Fibroblast of lung (primary cell): Measurements from ENCODE around the gene TBXT. TPM values are rescaled to one million over a fixed set of nuclear protein-coding genes. Genes with fewer than 3 reads are reported as not detected.

Source experiments
- DNase-seq, 2 donors: peaks; one replicate each; pipeline versions ENCODE4 v3.0.0 to v3.0.0-alpha.2; 2010; ENCODE audit warnings: low read depth in 2 of 2
- H2AFZ ChIP-seq: 2 replicates; pipeline ENCODE4 v1.5.1; 2012; ENCODE audit warnings: low read length, control low read depth, inconsistent platforms
- H3K27ac ChIP-seq: 2 replicates; pipeline ENCODE4 v1.5.1; 2011; ENCODE audit warnings: low read length, control low read depth; ENCODE audit not compliant: insufficient read depth
- H3K27me3 ChIP-seq: 2 replicates; pipeline ENCODE4 v1.5.1; 2011; ENCODE audit warnings: mild to moderate bottlenecking, low read length; ENCODE audit not compliant: control insufficient read depth, insufficient read depth
- H3K36me3 ChIP-seq: 2 replicates; pipeline ENCODE4 v1.5.1; 2011; ENCODE audit warnings: low read length; ENCODE audit not compliant: control insufficient read depth, insufficient read depth
- H3K4me1 ChIP-seq: 2 replicates; pipeline ENCODE4 v1.5.1; 2011; ENCODE audit warnings: low read length; ENCODE audit not compliant: control insufficient read depth, insufficient read depth; ENCODE audit errors: extremely low read depth
- H3K4me2 ChIP-seq: 2 replicates; pipeline ENCODE4 v1.5.1; 2011; ENCODE audit warnings: low read length, control low read depth; ENCODE audit not compliant: insufficient read depth; ENCODE audit errors: extremely low read depth
- H3K4me3 ChIP-seq, 4 experiments: fragments of 200-600 bp in 1 of 4; sonication (generic) in 1 of 4; replicated peaks in 1 of 4; 2 replicates each; pipeline ENCODE4 v1.5.1; 2011 to 2016; ENCODE audit warnings: low read length in 4 of 4, low read depth in 3 of 4, mild to moderate bottlenecking in 3 of 4, control low read depth in 2 of 4, inconsistent platforms in 1 of 4, mixed read lengths in 1 of 4; ENCODE audit not compliant: insufficient read depth in 1 of 4; ENCODE audit errors: control extremely low read depth in 1 of 4
- H3K79me2 ChIP-seq: 2 replicates; pipeline ENCODE4 v1.5.1; 2012; ENCODE audit warnings: mild to moderate bottlenecking, low read length, inconsistent platforms; ENCODE audit not compliant: control insufficient read depth, insufficient read depth
- H3K9ac ChIP-seq: 2 replicates; pipeline ENCODE4 v1.5.1; 2011; ENCODE audit warnings: mild to moderate bottlenecking, low read length, control low read depth; ENCODE audit not compliant: insufficient read depth
- H3K9me3 ChIP-seq: 2 replicates; pipeline ENCODE4 v1.5.1; 2012; ENCODE audit warnings: low read depth, low read length; ENCODE audit not compliant: control insufficient read depth, insufficient read depth
- H4K20me1 ChIP-seq: 2 replicates; pipeline ENCODE4 v1.5.1; 2011; ENCODE audit warnings: low read length; ENCODE audit not compliant: control insufficient read depth, insufficient read depth; ENCODE audit errors: extremely low read depth
- CTCF ChIP-seq, 2 donors: IDR thresholded peaks in 1 of 2; conservative IDR thresholded peaks in 1 of 2; 1 replicate in 1 of 2; 2 replicates in 1 of 2; pipeline ENCODE4 v1.5.1; 2011 to 2012; ENCODE audit warnings: low read length in 2 of 2, control low read depth in 1 of 2, inconsistent platforms in 1 of 2, low read depth in 1 of 2, mild to moderate bottlenecking in 1 of 2
- EZH2 ChIP-seq: IDR thresholded peaks from 2 replicates; pipeline ENCODE4 v1.5.1; 2012; ENCODE audit warnings: low read length, control low read depth, mild to moderate bottlenecking; ENCODE audit errors: missing control alignments
- polyA plus RNA-seq, 2 donors: library from polyadenylated mRNA; depleted of rRNA in 1 of 2; stranded (reverse) in 1 of 2; unstranded in 1 of 2; fragments of >200 nt; gene quantifications; 2 replicates each; pipeline ENCODE4 v1.2.1, GENCODE V29; 2011 to 2012; ENCODE audit warnings: missing spikeins in 1 of 2
- total RNA-seq: library from RNA; depleted of rRNA; stranded (reverse); fragments of >200 nt; gene quantifications from 2 replicates; pipeline ENCODE4 v1.2.1, GENCODE V29; 2014

Gene TBXT
- total and polyA plus RNA-seq, 2 donors (not counting 1 experiment from before 2014, with no cell fraction given), result not detected

- Histone ChIP-seq H2AFZ (no peak overlapping the region), H3K9me3 (no peaks in the 10 kb centered on the region), H3K27me3 (no peaks in the 10 kb centered on the region), H4K20me1 (no peaks in the 10 kb centered on the region), H3K9ac (no peak overlapping the region), H3K4me1 (no peaks in the 10 kb centered on the region), H3K27ac (no peak overlapping the region), H3K79me2 (no peaks in the 10 kb centered on the region), H3K4me3 (no peak overlapping the region), H3K4me2 (no peak overlapping the region), H3K36me3 (no peaks in the 10 kb centered on the region)
- no peak for TF ChIP-seq EZH2
- TF ChIP-seq CTCF (conservative IDR thresholded peaks at IDR 0.05 in 1 of 2, IDR thresholded peaks at IDR 0.05 in 1 of 2; ENCODE audit: low read depth in 1 of 2, low read length in 2 of 2), result no peak
- DNase-seq, result no peak
Observed at GRCh38 chr6:166206510-166207283, 39.0 kb upstream of the TBXT start.

GRCh38 chr6:166206066-166206465 is 38.4 kb upstream of the TBXT start:
- no peaks in the 10 kb centered on the region for H3K79me2 ChIP-seq
- no peak overlapping the region for H3K4me3 ChIP-seq
- H3K27me3 ChIP-seq, result no peaks in the 10 kb centered on the region
- H3K9me3 ChIP-seq, result no peaks in the 10 kb centered on the region
- H3K27ac ChIP-seq, result no peak overlapping the region
- H3K9ac ChIP-seq, result no peak overlapping the region
- no peak for TF ChIP-seq EZH2
- TF ChIP-seq CTCF (conservative IDR thresholded peaks at IDR 0.05 in 1 of 2, IDR thresholded peaks at IDR 0.05 in 1 of 2; ENCODE audit: low read depth in 1 of 2, low read length in 2 of 2), result no peak
- H2AFZ ChIP-seq, result no peak overlapping the region
- no peaks in the 10 kb centered on the region for H4K20me1 ChIP-seq
- no peaks in the 10 kb centered on the region for H3K36me3 ChIP-seq
- no peak overlapping the region for H3K4me2 ChIP-seq
- no peak for DNase-seq
- H3K4me1 ChIP-seq, result no peaks in the 10 kb centered on the region

- H3K27me3 ChIP-seq, result no peaks in the 10 kb centered on the region
- no peak overlapping the region for H3K27ac ChIP-seq
- TF ChIP-seq EZH2 (no peak), CTCF (conservative IDR thresholded peaks at IDR 0.05 in 1 of 2, IDR thresholded peaks at IDR 0.05 in 1 of 2; ENCODE audit: low read depth in 1 of 2, low read length in 2 of 2) (no peak)
- DNase-seq, result no peak
- no peaks in the 10 kb centered on the region for H4K20me1 ChIP-seq
- no peaks in the 10 kb centered on the region for H3K4me1 ChIP-seq
- no peaks in the 10 kb centered on the region for H3K36me3 ChIP-seq
- no peaks in the 10 kb centered on the region for H3K79me2 ChIP-seq
- H2AFZ ChIP-seq, result no peak overlapping the region
- no peaks in the 10 kb centered on the region for H3K9me3 ChIP-seq
- no peak overlapping the region for H3K9ac ChIP-seq
- no peak overlapping the region for H3K4me3 ChIP-seq
- H3K4me2 ChIP-seq, result no peak overlapping the region
Observed at GRCh38 chr6:166204852-166205650, 37.4 kb upstream of the TBXT start.
